GM21529 (cell line): Measurements from ENCODE around the gene PDE8A.
"Not testable (repeated sequence)": the region's sequence is repeated elsewhere in the genome, so short reads cannot be mapped to it uniquely, and the experiment has no call there.

Source experiments
- ATAC-seq: cut with Tn5 transposase; IDR thresholded peaks from one replicate; pipeline ENCODE4 v1.9.1; 2021; ENCODE audit not compliant: unreplicated experiment

PDE8A gene

GRCh38 chr15:84960391-84961113 is 21.1 kb upstream of the PDE8A start:
- ATAC-seq, result no peak

- ATAC-seq, result no peak
Measured at GRCh38 chr15:84961114-84961452, 20.6 kb upstream of the PDE8A start.

- no peak for ATAC-seq
Measured at GRCh38 chr15:84961707-84962106, 19.9 kb upstream of the PDE8A start.

GRCh38 chr15:84962955-84963354 is 18.7 kb upstream of the PDE8A start:
- ATAC-seq, result no peak

GRCh38 chr15:84967380-84967779 is 14.3 kb upstream of the PDE8A start:
- no peak for ATAC-seq

GRCh38 chr15:84968301-84968700 is 13.4 kb upstream of the PDE8A start:
- no peak for ATAC-seq

GRCh38 chr15:84969257-84969656 is 12.4 kb upstream of the PDE8A start:
- no peak for ATAC-seq

GRCh38 chr15:84970843-84971242 is 10.8 kb upstream of the PDE8A start:
- ATAC-seq, result no peak

GRCh38 chr15:84973492-84974460 is 7.9 kb upstream of the PDE8A start:
- ATAC-seq, result no peak

- no peak for ATAC-seq
Measured at GRCh38 chr15:84975871-84976351, 5.7 kb upstream of the PDE8A start.

GRCh38 chr15:84976746-84977345 is 4.8 kb upstream of the PDE8A start:
- no peak for ATAC-seq

- ATAC-seq, result no peak
Measured at GRCh38 chr15:84979651-84980050, 2.0 kb upstream of the PDE8A start.

- peak; percentile 52 for ATAC-seq
Measured at GRCh38 chr15:84980196-84981053, 1.2 kb upstream of the PDE8A start.

- peak; percentile 59 for ATAC-seq
Measured at GRCh38 chr15:84981054-84981710, 474 bp upstream of the PDE8A start.

- no peak for ATAC-seq
Measured at GRCh38 chr15:84982301-84982920, 755 bp downstream of the PDE8A start.

GRCh38 chr15:84983294-84983693 is 1.6 kb downstream of the PDE8A start:
- ATAC-seq, result no peak

GRCh38 chr15:84983711-84984110 is 2.1 kb downstream of the PDE8A start:
- no peak for ATAC-seq

GRCh38 chr15:84985158-84985557 is 3.5 kb downstream of the PDE8A start:
- ATAC-seq, result no peak

- ATAC-seq, result not testable (repeated sequence)
Measured at GRCh38 chr15:84987351-84987750, 5.7 kb downstream of the PDE8A start.
